ENCODE results near the gene SERPINB6.

- TF ChIP-seq EP300 (IDR thresholded peaks at IDR 0.05) (no peak), KDM1A (IDR thresholded peaks at IDR 0.05; ENCODE audit: low read depth) (no peak), RCOR1 (IDR thresholded peaks at IDR 0.05; ENCODE audit: low read depth, low read length) (no peak), HMGXB4 (CRISPR knock-in tag; IDR thresholded peaks at IDR 0.05; ENCODE audit: borderline replicate concordance) (no peak), CTCF (IDR thresholded peaks at IDR 0.05) (no peak), ZNF302 (CRISPR knock-in tag; IDR thresholded peaks at IDR 0.05) (no peak)
Measured at GRCh38 chr6:3005077-3005476, 33.7 kb upstream of the SERPINB6 start.

Measured in A549 (cell line).